HEK293 (cell line): Measurements from ENCODE around the gene VEPH1.

Source experiments
- CTCF ChIA-PET: fragments of 350-600 bp; formaldehyde crosslinking; extraction: SDS; loops from one replicate; lab custom pipeline; 2021; ENCODE audit warnings: antibody characterized with exemption; lab: Yijun Ruan, JAX
- POLR2A ChIA-PET: fragments of 300-600 bp; formaldehyde crosslinking; extraction: SDS; loops from one replicate; lab custom pipeline; 2020; ENCODE audit warnings: antibody characterized with exemption, inconsistent platforms; lab: Yijun Ruan, JAX
- H3K27ac ChIP-seq: fragments of 200-500 bp; sonication (Bioruptor generic); 2 replicates; pipeline ENCODE4 v1.5.1; 2014; ENCODE audit warnings: low read depth, low read length, control low read depth, inconsistent platforms; ENCODE audit errors: extremely low read depth
- H3K36me3 ChIP-seq, 2 experiments: fragments of 200-500 bp in 1 of 2; sonication (Bioruptor generic) in 1 of 2; 1 replicate in 1 of 2; 2 replicates in 1 of 2; pipeline ENCODE4 v1.5.1; 2014 to 2017; ENCODE audit warnings: inconsistent platforms in 2 of 2, low read length in 2 of 2; ENCODE audit not compliant: control insufficient read depth in 2 of 2, insufficient read depth in 1 of 2
- H3K4me1 ChIP-seq: fragments of 200-500 bp; sonication (Bioruptor generic); 2 replicates; pipeline ENCODE4 v1.5.1; 2014; ENCODE audit warnings: mild to moderate bottlenecking, low read length, inconsistent platforms; ENCODE audit not compliant: control insufficient read depth, insufficient read depth
- H3K4me3 ChIP-seq: 2 replicates; pipeline ENCODE4 v1.5.1; 2011; ENCODE audit warnings: low read depth, mild to moderate bottlenecking, control low read depth, low read length, moderate library complexity
- H3K9me3 ChIP-seq: fragments of 200-500 bp; sonication (Bioruptor generic); 2 replicates; pipeline ENCODE4 v1.5.1; 2014; ENCODE audit warnings: low read depth, low read length, inconsistent platforms; ENCODE audit not compliant: control insufficient read depth, insufficient read depth
- KLF1 ChIP-seq: fragments of 450-650 bp; formaldehyde crosslinking; IDR thresholded peaks from 2 replicates; pipeline ENCODE4 v1.5.1; 2016; ENCODE audit warnings: missing biosample characterization, missing genetic modification characterization
- SETDB1 ChIP-seq: IDR thresholded peaks from one replicate; pipeline ENCODE4 v1.6.1; 2017; ENCODE audit warnings: mild to moderate bottlenecking, low read length, moderate library complexity, mixed read lengths; ENCODE audit not compliant: insufficient read length
- ZNF114 ChIP-seq: fragments of 450-650 bp; formaldehyde crosslinking; IDR thresholded peaks from 2 replicates; pipeline ENCODE4 v1.5.0; 2017; ENCODE audit warnings: missing biosample characterization, missing genetic modification characterization
- ZNF211 ChIP-seq: fragments of 450-650 bp; formaldehyde crosslinking; IDR thresholded peaks from 2 replicates; pipeline ENCODE4 v1.5.1; 2016; ENCODE audit warnings: low read depth, missing biosample characterization, missing genetic modification characterization
- ZNF266 ChIP-seq: fragments of 450-650 bp; formaldehyde crosslinking; IDR thresholded peaks from 2 replicates; pipeline ENCODE4 v1.5.1; 2016; ENCODE audit warnings: missing biosample characterization, missing genetic modification characterization, low read depth
- ZNF391 ChIP-seq: fragments of 450-650 bp; formaldehyde crosslinking; IDR thresholded peaks from 2 replicates; pipeline ENCODE4 v1.5.1; 2016; ENCODE audit warnings: low read depth, missing biosample characterization, missing genetic modification characterization, borderline replicate concordance
- ZNF426 ChIP-seq: fragments of 450-650 bp; formaldehyde crosslinking; IDR thresholded peaks from 2 replicates; pipeline ENCODE4 v1.5.1; 2017; ENCODE audit warnings: missing biosample characterization, missing genetic modification characterization, mild to moderate bottlenecking, inconsistent platforms, moderate library complexity
- ZNF529 ChIP-seq: fragments of 450-650 bp; formaldehyde crosslinking; IDR thresholded peaks from 2 replicates; pipeline ENCODE4 v1.5.1; 2017; ENCODE audit warnings: missing genetic modification characterization, missing biosample characterization; ENCODE audit not compliant: insufficient replicate concordance
- ZNF548 ChIP-seq: fragments of 450-650 bp; formaldehyde crosslinking; IDR thresholded peaks from 2 replicates; pipeline ENCODE4 v1.5.1; 2016; ENCODE audit warnings: missing biosample characterization, missing genetic modification characterization
- ZNF560 ChIP-seq: fragments of 450-650 bp; formaldehyde crosslinking; IDR thresholded peaks from 2 replicates; pipeline ENCODE4 v1.5.1; 2017; ENCODE audit warnings: missing biosample characterization, missing genetic modification characterization, borderline replicate concordance
- ZNF658 ChIP-seq: fragments of 450-650 bp; formaldehyde crosslinking; IDR thresholded peaks from 2 replicates; pipeline ENCODE4; 2016; ENCODE audit warnings: missing biosample characterization, missing genetic modification characterization
- TF ChIP-seq, protein P1 (sequence below): fragments of 450-650 bp; formaldehyde crosslinking; optimal IDR thresholded peaks from 2 replicates; pipeline ENCODE3; 2016; ENCODE audit warnings: missing biosample characterization, mild to moderate bottlenecking, missing genetic modification characterization
- TF ChIP-seq, protein P2 (sequence below): fragments of 450-650 bp; formaldehyde crosslinking; conservative IDR thresholded peaks from 2 replicates; pipeline ENCODE4 v1.5.1; 2016; ENCODE audit warnings: low read depth, missing biosample characterization, missing genetic modification characterization
- TF ChIP-seq, protein P3 (sequence below): fragments of 450-650 bp; formaldehyde crosslinking; IDR thresholded peaks from 2 replicates; pipeline ENCODE4 v1.5.1; 2017; ENCODE audit warnings: missing biosample characterization, missing genetic modification characterization

The VEPH1 gene

DNA sequence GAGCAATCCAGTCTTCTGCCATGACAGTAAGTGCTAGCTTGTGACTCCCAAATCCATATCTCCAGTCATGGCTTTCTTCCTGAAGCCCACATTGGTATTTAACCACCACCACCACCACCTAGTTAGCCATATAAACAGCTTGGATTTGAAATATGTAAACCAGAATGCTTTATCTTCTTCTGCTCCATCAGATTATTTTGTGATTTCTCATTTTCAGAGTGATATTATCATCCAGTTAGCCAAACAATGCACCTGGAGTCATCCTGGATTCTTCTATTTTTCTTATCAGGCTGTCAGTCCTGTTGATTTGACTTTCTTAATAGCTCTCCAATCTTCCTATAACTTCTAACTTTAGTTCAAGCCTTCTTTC is 190.9 kb downstream of the VEPH1 start:
- no peaks in the 10 kb centered on the region for H3K4me1 ChIP-seq
- no peak overlapping the region for H3K27ac ChIP-seq
- no peak overlapping the region for H3K4me3 ChIP-seq
- no peaks in the 10 kb centered on the region for H3K36me3 ChIP-seq
- CTCF ChIA-PET = interaction anchor here (0.5 to 0.6 kb wide), 2 partner anchors 83 to 244 kb away, joined by 3 to 4 read pairs; no protein-coding TSS in a partner anchor
- POLR2A ChIA-PET = no interaction called here
- no peaks in the 10 kb centered on the region for H3K9me3 ChIP-seq
- no peak for TF ChIP-seq ZNF560 (tag by site-specific recombination)
- TF ChIP-seq ZNF529 (tag by site-specific recombination) = no peak
- no peak for TF ChIP-seq ZNF266
- TF ChIP-seq ZNF114 (tag by site-specific recombination) = no peak
- no peak for TF ChIP-seq ZNF211 (tag by site-specific recombination)
- no peak for TF ChIP-seq ZNF548 (tag by site-specific recombination)
- no peak for TF ChIP-seq SETDB1
- TF ChIP-seq, protein P1, sequence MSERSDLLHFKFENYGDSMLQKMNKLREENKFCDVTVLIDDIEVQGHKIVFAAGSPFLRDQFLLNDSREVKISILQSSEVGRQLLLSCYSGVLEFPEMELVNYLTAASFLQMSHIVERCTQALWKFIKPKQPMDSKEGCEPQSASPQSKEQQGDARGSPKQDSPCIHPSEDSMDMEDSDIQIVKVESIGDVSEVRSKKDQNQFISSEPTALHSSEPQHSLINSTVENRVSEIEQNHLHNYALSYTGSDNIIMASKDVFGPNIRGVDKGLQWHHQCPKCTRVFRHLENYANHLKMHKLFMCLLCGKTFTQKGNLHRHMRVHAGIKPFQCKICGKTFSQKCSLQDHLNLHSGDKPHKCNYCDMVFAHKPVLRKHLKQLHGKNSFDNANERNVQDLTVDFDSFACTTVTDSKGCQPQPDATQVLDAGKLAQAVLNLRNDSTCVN (tag by site-specific recombination) = no peak
- no peak for TF ChIP-seq ZNF658 (tag by site-specific recombination)
- TF ChIP-seq, protein P2, sequence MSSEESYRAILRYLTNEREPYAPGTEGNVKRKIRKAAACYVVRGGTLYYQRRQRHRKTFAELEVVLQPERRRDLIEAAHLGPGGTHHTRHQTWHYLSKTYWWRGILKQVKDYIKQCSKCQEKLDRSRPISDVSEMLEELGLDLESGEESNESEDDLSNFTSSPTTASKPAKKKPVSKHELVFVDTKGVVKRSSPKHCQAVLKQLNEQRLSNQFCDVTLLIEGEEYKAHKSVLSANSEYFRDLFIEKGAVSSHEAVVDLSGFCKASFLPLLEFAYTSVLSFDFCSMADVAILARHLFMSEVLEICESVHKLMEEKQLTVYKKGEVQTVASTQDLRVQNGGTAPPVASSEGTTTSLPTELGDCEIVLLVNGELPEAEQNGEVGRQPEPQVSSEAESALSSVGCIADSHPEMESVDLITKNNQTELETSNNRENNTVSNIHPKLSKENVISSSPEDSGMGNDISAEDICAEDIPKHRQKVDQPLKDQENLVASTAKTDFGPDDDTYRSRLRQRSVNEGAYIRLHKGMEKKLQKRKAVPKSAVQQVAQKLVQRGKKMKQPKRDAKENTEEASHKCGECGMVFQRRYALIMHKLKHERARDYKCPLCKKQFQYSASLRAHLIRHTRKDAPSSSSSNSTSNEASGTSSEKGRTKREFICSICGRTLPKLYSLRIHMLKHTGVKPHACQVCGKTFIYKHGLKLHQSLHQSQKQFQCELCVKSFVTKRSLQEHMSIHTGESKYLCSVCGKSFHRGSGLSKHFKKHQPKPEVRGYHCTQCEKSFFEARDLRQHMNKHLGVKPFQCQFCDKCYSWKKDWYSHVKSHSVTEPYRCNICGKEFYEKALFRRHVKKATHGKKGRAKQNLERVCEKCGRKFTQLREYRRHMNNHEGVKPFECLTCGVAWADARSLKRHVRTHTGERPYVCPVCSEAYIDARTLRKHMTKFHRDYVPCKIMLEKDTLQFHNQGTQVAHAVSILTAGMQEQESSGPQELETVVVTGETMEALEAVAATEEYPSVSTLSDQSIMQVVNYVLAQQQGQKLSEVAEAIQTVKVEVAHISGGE = no peak
- TF ChIP-seq KLF1 (tag by site-specific recombination) = no peak
- TF ChIP-seq ZNF426 = no peak
- TF ChIP-seq, all 188 proteins: peak for 0

DNA sequence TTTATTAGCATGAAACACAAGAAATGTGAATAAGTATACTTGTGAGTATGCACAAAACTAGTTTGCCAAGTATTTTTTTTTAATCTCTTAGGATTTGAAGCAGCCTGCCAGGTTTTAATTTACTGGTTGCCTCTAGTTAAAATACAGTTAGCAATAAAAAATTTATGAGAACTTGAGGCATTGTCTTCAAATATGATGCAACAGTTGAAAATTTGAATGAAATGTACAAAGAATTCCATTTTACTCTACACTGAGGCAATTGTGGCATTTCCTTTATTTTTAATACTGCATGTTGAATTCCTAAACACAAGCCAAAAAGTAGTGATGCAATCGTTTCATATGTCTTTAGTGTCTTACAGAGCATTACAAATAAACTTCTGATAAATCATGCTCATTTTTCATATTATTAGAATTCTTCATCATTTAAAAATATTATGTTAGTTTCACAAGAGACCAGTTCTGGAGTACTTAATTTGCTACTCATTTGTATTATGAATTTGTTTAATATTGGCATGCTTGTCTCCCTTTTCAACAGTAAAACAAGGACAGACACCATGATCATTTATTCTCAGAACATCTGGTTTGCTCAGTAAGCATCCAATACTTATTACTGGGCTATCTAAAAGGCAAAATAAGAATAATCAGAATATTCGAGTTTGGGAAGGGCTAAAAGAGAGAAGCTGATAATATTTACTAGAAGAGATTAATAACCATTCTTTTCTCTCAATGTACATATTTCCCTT is 191.4 kb downstream of the VEPH1 start:
- ChIA-PET CTCF (interaction anchor here (0.5 to 0.6 kb wide), 2 partner anchors 82 to 243 kb away, joined by 3 to 4 read pairs; no protein-coding TSS in a partner anchor), POLR2A (no interaction called here)
- Histone ChIP-seq H3K4me3 (no peak overlapping the region), H3K27ac (no peak overlapping the region), H3K9me3 (no peaks in the 10 kb centered on the region), H3K4me1 (no peaks in the 10 kb centered on the region), H3K36me3 (no peaks in the 10 kb centered on the region)
- no peak for TF ChIP-seq ZNF391 (tag by site-specific recombination)
- TF ChIP-seq, protein P3, sequence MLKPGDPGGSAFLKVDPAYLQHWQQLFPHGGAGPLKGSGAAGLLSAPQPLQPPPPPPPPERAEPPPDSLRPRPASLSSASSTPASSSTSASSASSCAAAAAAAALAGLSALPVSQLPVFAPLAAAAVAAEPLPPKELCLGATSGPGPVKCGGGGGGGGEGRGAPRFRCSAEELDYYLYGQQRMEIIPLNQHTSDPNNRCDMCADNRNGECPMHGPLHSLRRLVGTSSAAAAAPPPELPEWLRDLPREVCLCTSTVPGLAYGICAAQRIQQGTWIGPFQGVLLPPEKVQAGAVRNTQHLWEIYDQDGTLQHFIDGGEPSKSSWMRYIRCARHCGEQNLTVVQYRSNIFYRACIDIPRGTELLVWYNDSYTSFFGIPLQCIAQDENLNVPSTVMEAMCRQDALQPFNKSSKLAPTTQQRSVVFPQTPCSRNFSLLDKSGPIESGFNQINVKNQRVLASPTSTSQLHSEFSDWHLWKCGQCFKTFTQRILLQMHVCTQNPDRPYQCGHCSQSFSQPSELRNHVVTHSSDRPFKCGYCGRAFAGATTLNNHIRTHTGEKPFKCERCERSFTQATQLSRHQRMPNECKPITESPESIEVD (tag by site-specific recombination) = peak; percentile 62
